ENCODE results near the gene CIAO3.
"Not testable (repeated sequence)": the region's sequence is repeated elsewhere in the genome, so short reads cannot be mapped to it uniquely, and the experiment has no call there.

The CIAO3 gene

GRCh38 chr16:759110-759910, 18.5 kb upstream of the CIAO3 start:
- no peak for DNase-seq

GRCh38 chr16:756428-756827, 15.6 kb upstream of the CIAO3 start:
- no peak for DNase-seq

- no peak for DNase-seq
Measured at GRCh38 chr16:754656-755055, 13.9 kb upstream of the CIAO3 start.

- not testable (repeated sequence) for DNase-seq
Measured at GRCh38 chr16:754121-754607, 13.4 kb upstream of the CIAO3 start.

- DNase-seq: no peak
Measured at GRCh38 chr16:752007-752312, 11.2 kb upstream of the CIAO3 start.

- DNase-seq: no peak
Measured at GRCh38 chr16:751152-752006, 10.6 kb upstream of the CIAO3 start.

- DNase-seq: no peak
Measured at GRCh38 chr16:750485-750884, 9.7 kb upstream of the CIAO3 start.

GRCh38 chr16:749010-749409, 8.2 kb upstream of the CIAO3 start:
- DNase-seq: no peak

GRCh38 chr16:747978-748746, 7.4 kb upstream of the CIAO3 start:
- no peak for DNase-seq

GRCh38 chr16:746637-747036, 5.8 kb upstream of the CIAO3 start:
- DNase-seq: no peak

GRCh38 chr16:745739-746138, 4.9 kb upstream of the CIAO3 start:
- DNase-seq: peak; percentile 38

- DNase-seq: no peak
Measured at GRCh38 chr16:743794-744500, 3.1 kb upstream of the CIAO3 start.

GRCh38 chr16:742894-743293, 2.1 kb upstream of the CIAO3 start:
- not testable (repeated sequence) for DNase-seq

- DNase-seq: no peak
Measured at GRCh38 chr16:741986-742629, 1.3 kb upstream of the CIAO3 start.

- DNase-seq: no peak
Measured at GRCh38 chr16:740459-740763, 386 bp downstream of the CIAO3 start.

GRCh38 chr16:739560-740458, 988 bp downstream of the CIAO3 start:
- no peak for DNase-seq

GRCh38 chr16:736936-737481, 3.8 kb downstream of the CIAO3 start:
- no peak for DNase-seq

GRCh38 chr16:735982-736453, 4.8 kb downstream of the CIAO3 start:
- DNase-seq: no peak

GRCh38 chr16:734981-735881, 5.6 kb downstream of the CIAO3 start:
- DNase-seq: no peak

All from CD4-positive, alpha-beta T cell treated with Interleukin-17A for 4 hours (primary cell).